Peyer's patch (tissue), 4 donors: ENCODE data around the gene DOCK3.

Source experiments
- CTCF ChIP-seq, 6 experiments: fragments of 450-650 bp in 4 of 6; fragments of 200-600 bp in 2 of 6; sonication (generic) in 1 of 6; IDR thresholded peaks; one replicate each; pipeline ENCODE4 v1.5.1; 2017 to 2019; ENCODE audit warnings: antibody characterized with exemption in 6 of 6, mild to moderate bottlenecking in 3 of 6, moderate library complexity in 1 of 6
- POLR2A ChIP-seq, 2 donors: fragments of 450-650 bp; IDR thresholded peaks; one replicate each; pipeline ENCODE4 v1.5.1; 2017; ENCODE audit warnings: antibody characterized with exemption in 2 of 2, mild to moderate bottlenecking in 2 of 2, moderate library complexity in 2 of 2

GRCh38 chr3:51380601-51381332, 706.0 kb downstream of the DOCK3 start:
- TF ChIP-seq CTCF (IDR thresholded peaks at IDR 0.05), result no peak
- no peak for TF ChIP-seq POLR2A (IDR thresholded peaks at IDR 0.05)
